Activated CD4-positive, CD25-positive, alpha-beta regulatory T cell treated with anti-CD3 and anti-CD28 coated beads, Interleukin-2, amount 50 U/mL, for 24 hours (primary cell): Measurements from ENCODE around the gene PCK2.

Experiments used
- ATAC-seq, 2 donors: fragments of 150-1000 bp; cut with Tn5 transposase; one replicate each; pipeline ENCODE4 v1.10.0; 2021; ENCODE audit warnings: mild to moderate bottlenecking in 1 of 2, moderate library complexity in 1 of 2

The PCK2 gene

GRCh38 chr14:24139272-24139934 lies 45.3 kb downstream of the PCK2 start:
- no peak for ATAC-seq

- peak; percentile 90 to 91 for ATAC-seq
These were observed 47.2 kb downstream of the PCK2 start, which contains the start of gene EMC9 for GRCh38 chr14:24141097-24141880. EMC9 (minus strand) TSS chr14:24141591; CDS start chr14:24141304, 287 bp downstream.

GRCh38 chr14:24143511-24143910 lies 49.4 kb downstream of the PCK2 start:
- no peak for ATAC-seq

GRCh38 chr14:24144451-24144850 lies 50.3 kb downstream of the PCK2 start:
- ATAC-seq = no peak

GRCh38 chr14:24145219-24145618 lies 51.1 kb downstream of the PCK2 start:
- ATAC-seq = no peak

GRCh38 chr14:24145690-24146452 lies 51.8 kb downstream of the PCK2 start:
- no peak for ATAC-seq

GRCh38 chr14:24146453-24146977 lies 52.4 kb downstream of the PCK2 start, which contains the start of gene PSME2:
PSME2 (minus strand) TSS chr14:24146610; CDS start chr14:24146581, 29 bp downstream.
- ATAC-seq = peak; percentile 67 to 70

- ATAC-seq = peak; percentile 87 to 88
These were observed 53.1 kb downstream of the PCK2 start, which contains the start of gene RNF31 for GRCh38 chr14:24146978-24147760. RNF31 (plus strand) TSS chr14:24147498; CDS start chr14:24147699, 201 bp downstream.

- no peak for ATAC-seq
These were observed 53.8 kb downstream of the PCK2 start for GRCh38 chr14:24147761-24148428.

- ATAC-seq = no peak
These were observed 55.3 kb downstream of the PCK2 start for GRCh38 chr14:24149302-24149969.

GRCh38 chr14:24150061-24150460 lies 56.0 kb downstream of the PCK2 start:
- no peak for ATAC-seq

GRCh38 chr14:24150567-24150966 lies 56.5 kb downstream of the PCK2 start:
- ATAC-seq = no peak

- ATAC-seq = no peak
These were observed 56.9 kb downstream of the PCK2 start for GRCh38 chr14:24150993-24151392.

- no peak for ATAC-seq
These were observed 57.4 kb downstream of the PCK2 start for GRCh38 chr14:24151404-24152080.
